ENCODE measurements around the gene WDFY4.

Gene WDFY4

DNA sequence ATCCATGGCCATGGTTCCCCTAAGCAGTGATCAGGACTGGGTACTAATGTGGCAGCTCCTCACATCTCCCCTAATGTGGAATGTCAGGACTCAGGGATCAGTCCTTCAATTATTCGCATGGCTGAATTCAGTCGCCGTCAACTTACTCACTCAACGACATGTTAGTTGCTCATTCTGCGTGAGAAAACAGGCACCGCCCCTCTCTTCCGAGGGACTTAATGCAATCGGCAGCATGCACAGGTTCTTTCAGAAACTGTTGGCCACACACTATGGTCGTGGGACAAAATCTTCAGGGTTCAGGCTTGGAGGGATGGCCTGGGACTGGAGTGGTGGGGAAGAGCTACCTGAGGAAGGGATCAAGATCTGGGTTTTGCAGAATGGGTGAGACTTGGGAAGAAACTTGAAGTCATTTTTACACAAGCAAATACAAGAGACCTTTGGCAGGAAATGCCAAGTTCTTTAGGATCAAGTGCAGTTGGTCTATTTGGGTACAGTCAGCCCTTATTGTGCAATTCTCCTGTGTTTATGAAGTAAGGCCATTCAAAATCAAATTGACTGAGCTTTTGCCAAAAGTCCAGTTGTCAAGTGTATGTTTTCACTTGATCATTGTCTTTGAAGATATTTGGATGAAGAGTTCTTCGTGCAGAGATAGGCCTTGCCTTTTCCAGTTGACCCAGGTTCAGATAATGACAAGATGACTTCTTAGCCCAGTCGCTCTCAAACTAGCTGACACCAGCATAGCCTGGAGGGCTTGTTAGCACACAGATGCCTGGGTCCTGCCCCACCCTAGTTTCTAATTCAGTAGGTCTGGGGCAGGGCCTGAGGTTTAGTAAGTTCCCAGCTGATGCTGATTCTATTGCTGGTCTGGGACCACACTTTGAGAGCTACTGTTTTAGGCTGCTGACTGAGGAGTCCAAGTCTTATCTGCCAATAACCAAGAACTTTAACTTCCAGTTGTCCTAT is 206.5 kb downstream of the WDFY4 start:
- in situ Hi-C loops (cut with HindIII; ENCODE audit: low pct_unique_long_range_greater_than_20kb, low sequenced_read_pairs), result no loop called here
- DNase-seq (ENCODE audit: low read depth in 1 of 2, low spot score in 1 of 2), result no peak
- no peak for TF ChIP-seq JUND (IDR thresholded peaks at IDR 0.05; ENCODE audit: low read depth)

GRCh38 chr10:48894911-48895802 is 210.5 kb downstream of the WDFY4 start:
- TF ChIP-seq JUND (IDR thresholded peaks at IDR 0.05; ENCODE audit: low read depth), result no peak
- no peak for DNase-seq (ENCODE audit: low read depth in 1 of 2, low spot score in 1 of 2)
- in situ Hi-C loops (cut with HindIII; ENCODE audit: low pct_unique_long_range_greater_than_20kb, low sequenced_read_pairs), result no loop called here

- TF ChIP-seq JUND (IDR thresholded peaks at IDR 0.05; ENCODE audit: low read depth), result no peak
- in situ Hi-C loops (cut with HindIII; ENCODE audit: low pct_unique_long_range_greater_than_20kb, low sequenced_read_pairs), result no loop called here
- DNase-seq (ENCODE audit: low read depth in 1 of 2, low spot score in 1 of 2), result no peak
Observed at GRCh38 chr10:48895803-48896195, 211.1 kb downstream of the WDFY4 start.

DNA sequence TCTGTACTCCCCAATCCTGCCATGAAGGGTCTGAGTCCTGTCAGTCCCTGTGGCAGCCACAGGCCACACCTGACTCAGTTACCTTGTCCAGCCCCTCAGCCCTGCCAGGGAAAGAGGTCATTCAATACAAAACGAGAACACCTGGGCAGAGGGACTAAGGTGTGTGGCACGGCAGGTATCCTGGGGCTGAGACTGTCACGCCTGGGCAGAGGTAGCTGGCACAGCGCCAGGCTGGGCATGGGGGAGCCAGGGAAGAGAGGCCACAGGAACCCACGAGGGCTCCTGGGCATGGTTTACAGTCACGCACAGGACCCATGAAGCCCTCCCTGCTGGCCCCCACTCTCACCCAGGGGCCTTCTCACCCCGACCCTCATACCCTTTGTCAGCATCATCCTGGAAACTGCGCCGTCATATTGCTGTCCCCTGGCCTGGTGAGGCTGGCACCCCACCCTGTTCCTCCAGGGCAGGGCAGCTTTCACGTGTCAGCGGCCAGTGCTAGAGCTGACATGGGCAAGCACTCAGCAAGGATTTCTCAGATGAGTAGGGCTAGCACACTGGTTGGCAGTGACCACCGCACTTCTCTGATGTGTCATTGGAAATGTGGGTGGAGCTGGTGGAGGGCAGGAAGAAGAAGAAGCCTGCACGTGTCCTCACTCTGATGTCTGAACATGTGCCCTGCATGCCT is 212.2 kb downstream of the WDFY4 start:
- in situ Hi-C loops (cut with HindIII; ENCODE audit: low pct_unique_long_range_greater_than_20kb, low sequenced_read_pairs), result no loop called here
- no peak for DNase-seq (ENCODE audit: low read depth in 1 of 2, low spot score in 1 of 2)
- no peak for TF ChIP-seq JUND (IDR thresholded peaks at IDR 0.05; ENCODE audit: low read depth)

- in situ Hi-C loops (cut with HindIII; ENCODE audit: low pct_unique_long_range_greater_than_20kb, low sequenced_read_pairs), result no loop called here
- DNase-seq (ENCODE audit: low read depth in 1 of 2, low spot score in 1 of 2), result no peak
- no peak for TF ChIP-seq JUND (IDR thresholded peaks at IDR 0.05; ENCODE audit: low read depth)
Observed at GRCh38 chr10:48897441-48897790, 212.7 kb downstream of the WDFY4 start.

DNA sequence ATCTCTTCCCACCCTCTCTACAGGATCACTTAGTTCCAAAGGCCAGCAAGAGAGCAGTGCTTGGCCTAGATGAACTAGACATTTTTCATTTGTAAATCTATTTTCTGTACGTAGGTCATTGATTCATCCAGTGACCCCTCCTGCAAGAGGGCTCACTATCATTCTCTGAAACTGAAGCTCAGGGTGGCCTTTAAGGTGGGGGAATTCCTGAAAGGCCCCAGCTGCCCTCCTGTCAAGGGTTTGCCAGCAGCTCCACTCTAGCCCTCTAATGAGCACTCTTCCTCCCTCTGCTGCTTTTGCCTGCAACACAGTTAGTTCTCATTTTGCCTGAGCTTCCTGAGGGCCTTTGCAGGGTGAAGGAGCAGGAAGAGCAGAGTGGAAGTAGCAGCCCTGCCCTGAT is 213.8 kb downstream of the WDFY4 start:
- no peak for TF ChIP-seq JUND (IDR thresholded peaks at IDR 0.05; ENCODE audit: low read depth)
- DNase-seq (ENCODE audit: low read depth in 1 of 2, low spot score in 1 of 2), result no peak
- in situ Hi-C loops (cut with HindIII; ENCODE audit: low pct_unique_long_range_greater_than_20kb, low sequenced_read_pairs), result no loop called here

DNA sequence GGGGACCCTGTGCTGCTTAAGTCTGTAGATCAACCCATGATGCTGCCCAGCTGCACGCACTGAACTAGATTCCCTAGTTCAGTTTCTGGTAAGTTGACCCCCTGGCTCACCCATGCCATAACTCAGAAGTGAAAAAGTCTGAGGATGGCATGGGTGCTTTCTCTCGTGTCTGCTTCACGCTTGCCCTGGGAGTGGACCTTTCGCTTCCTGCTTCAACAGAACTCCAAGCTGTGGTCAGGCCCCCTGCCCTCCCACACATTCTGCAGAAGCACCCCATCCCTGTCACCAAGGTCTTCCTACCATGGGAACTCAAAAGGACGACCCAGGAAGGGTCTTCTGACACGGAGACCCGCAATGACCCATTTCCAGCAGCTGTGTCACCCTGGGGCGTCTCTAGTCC is 215.1 kb downstream of the WDFY4 start:
- in situ Hi-C loops (cut with HindIII; ENCODE audit: low pct_unique_long_range_greater_than_20kb, low sequenced_read_pairs), result no loop called here
- no peak for TF ChIP-seq JUND (IDR thresholded peaks at IDR 0.05; ENCODE audit: low read depth)
- DNase-seq (ENCODE audit: low read depth in 1 of 2, low spot score in 1 of 2), result no peak

- in situ Hi-C loops (cut with HindIII; ENCODE audit: low pct_unique_long_range_greater_than_20kb, low sequenced_read_pairs), result no loop called here
- TF ChIP-seq JUND (IDR thresholded peaks at IDR 0.05; ENCODE audit: low read depth), result no peak
- DNase-seq (ENCODE audit: low read depth in 1 of 2, low spot score in 1 of 2), result no peak
Observed at GRCh38 chr10:48900371-48900801, 215.7 kb downstream of the WDFY4 start.

- TF ChIP-seq JUND (IDR thresholded peaks at IDR 0.05; ENCODE audit: low read depth), result no peak
- DNase-seq (ENCODE audit: low read depth in 1 of 2, low spot score in 1 of 2), result peak; percentile 22 to 77
- in situ Hi-C loops (cut with HindIII; ENCODE audit: low pct_unique_long_range_greater_than_20kb, low sequenced_read_pairs), result no loop called here
Observed at GRCh38 chr10:48901319-48901718, 216.6 kb downstream of the WDFY4 start.

DNA sequence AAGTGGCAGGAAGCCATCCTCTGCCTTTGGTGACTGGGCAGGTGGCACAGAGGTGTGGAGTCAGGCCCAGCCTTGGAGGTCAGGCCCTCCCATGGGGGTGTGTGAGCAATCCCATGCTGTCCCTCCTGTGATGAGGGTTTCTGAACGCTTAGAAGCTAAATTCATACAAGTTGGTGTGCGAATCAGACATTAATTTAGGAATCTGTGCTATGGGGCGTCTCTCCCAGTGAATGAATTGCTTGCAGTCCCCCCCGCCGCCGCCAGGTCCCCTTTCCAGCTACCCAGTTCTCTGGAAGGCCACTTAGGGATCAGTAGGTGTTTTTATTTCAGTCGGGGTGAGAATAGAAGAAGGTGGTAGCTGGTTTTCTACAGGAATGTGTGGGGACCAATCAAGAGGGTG is 217.4 kb downstream of the WDFY4 start:
- no peak for TF ChIP-seq JUND (IDR thresholded peaks at IDR 0.05; ENCODE audit: low read depth)
- in situ Hi-C loops (cut with HindIII; ENCODE audit: low pct_unique_long_range_greater_than_20kb, low sequenced_read_pairs), result no loop called here
- no peak for DNase-seq (ENCODE audit: low read depth in 1 of 2, low spot score in 1 of 2)

GRCh38 chr10:48903151-48903550 is 218.5 kb downstream of the WDFY4 start:
- TF ChIP-seq JUND (IDR thresholded peaks at IDR 0.05; ENCODE audit: low read depth), result no peak
- in situ Hi-C loops (cut with HindIII; ENCODE audit: low pct_unique_long_range_greater_than_20kb, low sequenced_read_pairs), result no loop called here
- DNase-seq (ENCODE audit: low read depth in 1 of 2, low spot score in 1 of 2), result no peak

DNA sequence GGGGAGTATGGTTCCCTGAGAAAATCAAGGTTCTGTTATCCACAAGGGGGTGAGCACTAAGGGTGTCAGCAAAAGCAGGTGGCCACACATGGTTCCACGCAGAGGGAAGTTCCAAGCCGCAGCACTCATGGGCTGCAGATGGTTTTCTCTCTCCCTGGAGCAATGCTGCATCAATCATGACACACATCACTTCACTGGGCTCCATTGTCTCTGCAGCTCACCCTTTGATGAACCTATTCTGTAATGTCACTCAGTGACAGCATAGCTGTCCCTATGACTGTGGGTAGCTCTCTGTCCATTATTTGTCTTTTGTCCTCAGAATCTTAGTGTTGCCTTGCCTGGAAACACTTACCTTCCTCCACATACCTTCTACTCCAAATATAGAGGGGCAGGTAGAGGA is 220.2 kb downstream of the WDFY4 start:
- no peak for TF ChIP-seq JUND (IDR thresholded peaks at IDR 0.05; ENCODE audit: low read depth)
- in situ Hi-C loops (cut with HindIII; ENCODE audit: low pct_unique_long_range_greater_than_20kb, low sequenced_read_pairs), result no loop called here
- no peak for DNase-seq (ENCODE audit: low read depth in 1 of 2, low spot score in 1 of 2)

Measured in T47D (cell line).